ENCODE measurements around the gene FAR1. TPM values are rescaled to one million over a fixed set of nuclear protein-coding genes. Genes with fewer than 3 reads are reported as not detected.

Gene FAR1
- total RNA-seq, 3 donors from 2014 or later, result 46.1 to 79.6 (median 49.2) TPM

GRCh38 chr11:13672576-13673210 lies 4.2 kb downstream of the FAR1 start:
- no peak for DNase-seq (ENCODE audit: low spot score in 2 of 2)
- H3K4me1 ChIP-seq, result peaks cover 0 to 8% of the 10 kb centered on the region in 2 donors
- no peaks in the 10 kb centered on the region for H3K36me3 ChIP-seq
- no peak for TF ChIP-seq POLR2A (IDR thresholded peaks at IDR 0.05)
- no peak for TF ChIP-seq POLR2AphosphoS5 (IDR thresholded peaks at IDR 0.05)
- TF ChIP-seq CTCF (IDR thresholded peaks at IDR 0.05), result no peak
- no peak overlapping the region for H3K4me3 ChIP-seq
- H3K27ac ChIP-seq, result no peak overlapping the region
- no peaks in the 10 kb centered on the region for H3K27me3 ChIP-seq
- intact Hi-C loops (cut with DNase I; ENCODE audit: low total_unique reads), result no loop called here
- no peaks in the 10 kb centered on the region for H3K9me3 ChIP-seq

- H3K27me3 ChIP-seq, result no peaks in the 10 kb centered on the region
- no peak overlapping the region for H3K4me3 ChIP-seq
- TF ChIP-seq CTCF (IDR thresholded peaks at IDR 0.05) (no peak), POLR2AphosphoS5 (IDR thresholded peaks at IDR 0.05) (no peak), POLR2A (IDR thresholded peaks at IDR 0.05) (no peak)
- no peaks in the 10 kb centered on the region for H3K9me3 ChIP-seq
- DNase-seq (ENCODE audit: low spot score in 2 of 2), result no peak
- no peak overlapping the region for H3K27ac ChIP-seq
- intact Hi-C loops (cut with DNase I; ENCODE audit: low total_unique reads), result no loop called here
- H3K36me3 ChIP-seq, result no peaks in the 10 kb centered on the region
- peaks cover 0 to 8% of the 10 kb centered on the region in 2 donors for H3K4me1 ChIP-seq
These were observed 6.5 kb downstream of the FAR1 start for GRCh38 chr11:13674799-13675509.

- TF ChIP-seq POLR2AphosphoS5 (IDR thresholded peaks at IDR 0.05), result no peak
- TF ChIP-seq POLR2A (IDR thresholded peaks at IDR 0.05), result no peak
- TF ChIP-seq CTCF (IDR thresholded peaks at IDR 0.05), result no peak
- Histone ChIP-seq H3K27ac (no peak overlapping the region), H3K4me3 (no peak overlapping the region), H3K4me1 (peaks cover 0 to 8% of the 10 kb centered on the region in 2 donors), H3K9me3 (no peaks in the 10 kb centered on the region), H3K27me3 (no peaks in the 10 kb centered on the region), H3K36me3 (no peaks in the 10 kb centered on the region)
- intact Hi-C loops (cut with DNase I; ENCODE audit: low total_unique reads), result no loop called here
- DNase-seq (ENCODE audit: low spot score in 2 of 2), result no peak
These were observed 8.1 kb downstream of the FAR1 start for GRCh38 chr11:13676576-13676975.

- H3K4me3 ChIP-seq, result no peak overlapping the region
- no peaks in the 10 kb centered on the region for H3K9me3 ChIP-seq
- H3K27ac ChIP-seq, result no peak overlapping the region
- no peaks in the 10 kb centered on the region for H3K27me3 ChIP-seq
- TF ChIP-seq POLR2A (IDR thresholded peaks at IDR 0.05) (no peak), CTCF (IDR thresholded peaks at IDR 0.05) (no peak), POLR2AphosphoS5 (IDR thresholded peaks at IDR 0.05) (no peak)
- DNase-seq (ENCODE audit: low spot score in 2 of 2), result no peak
- H3K4me1 ChIP-seq, result peaks cover 0 to 7% of the 10 kb centered on the region in 2 donors
- no peaks in the 10 kb centered on the region for H3K36me3 ChIP-seq
- intact Hi-C loops (cut with DNase I; ENCODE audit: low total_unique reads), result no loop called here
These were observed 11.3 kb downstream of the FAR1 start for GRCh38 chr11:13679768-13680167.

- TF ChIP-seq CTCF (IDR thresholded peaks at IDR 0.05) (no peak), POLR2A (IDR thresholded peaks at IDR 0.05) (no peak), POLR2AphosphoS5 (IDR thresholded peaks at IDR 0.05) (no peak)
- no peaks in the 10 kb centered on the region for H3K36me3 ChIP-seq
- H3K4me3 ChIP-seq, result no peak overlapping the region
- intact Hi-C loops (cut with DNase I; ENCODE audit: low total_unique reads), result no loop called here
- no peaks in the 10 kb centered on the region for H3K27me3 ChIP-seq
- H3K9me3 ChIP-seq, result no peaks in the 10 kb centered on the region
- no peak for DNase-seq (ENCODE audit: low spot score in 2 of 2)
- no peaks in the 10 kb centered on the region for H3K4me1 ChIP-seq
- H3K27ac ChIP-seq, result no peak overlapping the region
These were observed 12.2 kb downstream of the FAR1 start for GRCh38 chr11:13680501-13681264.
